Measurements from ENCODE around the gene B3GALT6.

Gene B3GALT6

DNA sequence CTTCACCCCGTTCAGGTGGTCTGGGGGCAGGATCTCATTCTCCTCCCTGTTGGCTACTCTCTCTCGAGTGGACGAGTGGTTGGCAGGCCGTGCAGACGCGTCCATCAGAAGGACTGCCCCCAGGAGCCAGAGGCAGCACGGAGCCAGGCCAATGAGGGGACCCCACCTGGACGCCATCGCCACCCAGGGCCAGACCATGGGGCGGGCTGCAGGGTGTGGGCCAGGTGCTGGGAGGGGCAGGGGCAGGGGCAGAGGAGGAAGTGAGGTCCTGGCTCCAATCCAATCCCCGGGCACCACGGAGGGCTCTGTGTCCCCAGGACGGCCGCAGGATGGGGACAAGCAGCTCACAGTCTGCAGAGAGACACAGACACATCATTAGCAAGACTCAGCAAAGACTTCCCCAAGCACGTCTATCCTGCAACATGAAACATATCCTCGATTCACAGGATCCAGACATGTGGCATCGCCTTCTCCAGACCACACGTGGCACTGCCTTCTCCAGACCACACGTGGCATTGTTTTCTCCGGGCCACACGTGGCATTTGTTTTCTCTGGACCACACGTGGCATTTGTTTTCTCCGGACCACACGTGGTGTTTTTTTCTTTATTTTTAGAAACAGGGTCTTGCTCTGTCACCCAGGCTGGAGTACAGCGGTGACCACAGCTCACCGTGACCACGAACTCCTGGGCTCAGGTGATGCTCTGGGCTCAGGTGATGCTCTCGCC is 3.3 kb upstream of the B3GALT6 start:
- DNase-seq = no peak
- Histone ChIP-seq H3K27ac (no peak overlapping the region), H3K36me3 (replicated peaks) (peaks cover 31% of the 10 kb centered on the region), H3K27me3 (replicated peaks) (no peaks in the 10 kb centered on the region), H3K4me3 (ENCODE audit: low read depth, low read length) (no peak overlapping the region)
- in situ Hi-C loops (cut with HindIII; ENCODE audit: low pct_ligation_motif_present, low sequenced_read_pairs) = no loop called here
- no peak for TF ChIP-seq CTCF (IDR thresholded peaks at IDR 0.05; ENCODE audit: low read depth, low read length, missing control alignments)

GRCh38 chr1:1229770-1230169 is 2.3 kb upstream of the B3GALT6 start:
- DNase-seq = no peak
- Histone ChIP-seq H3K4me3 (ENCODE audit: low read depth, low read length) (no peak overlapping the region), H3K27me3 (replicated peaks) (no peaks in the 10 kb centered on the region), H3K27ac (no peak overlapping the region), H3K36me3 (replicated peaks) (peaks cover 25% of the 10 kb centered on the region)
- in situ Hi-C loops (cut with HindIII; ENCODE audit: low pct_ligation_motif_present, low sequenced_read_pairs) = no loop called here
- no peak for TF ChIP-seq CTCF (IDR thresholded peaks at IDR 0.05; ENCODE audit: low read depth, low read length, missing control alignments)

GRCh38 chr1:1230656-1231399 is 1.2 kb upstream of the B3GALT6 start:
- H3K27me3 ChIP-seq (replicated peaks) = no peaks in the 10 kb centered on the region
- peak overlapping the region; percentile 83 for H3K27ac ChIP-seq
- peak overlapping the region; percentile 85 for H3K4me3 ChIP-seq (ENCODE audit: low read depth, low read length)
- TF ChIP-seq CTCF (IDR thresholded peaks at IDR 0.05; ENCODE audit: low read depth, low read length, missing control alignments) = peak; percentile 56
- peaks cover 20% of the 10 kb centered on the region for H3K36me3 ChIP-seq (replicated peaks)
- DNase-seq = peak; percentile 75
- in situ Hi-C loops (cut with HindIII; ENCODE audit: low pct_ligation_motif_present, low sequenced_read_pairs) = no loop called here

DNA sequence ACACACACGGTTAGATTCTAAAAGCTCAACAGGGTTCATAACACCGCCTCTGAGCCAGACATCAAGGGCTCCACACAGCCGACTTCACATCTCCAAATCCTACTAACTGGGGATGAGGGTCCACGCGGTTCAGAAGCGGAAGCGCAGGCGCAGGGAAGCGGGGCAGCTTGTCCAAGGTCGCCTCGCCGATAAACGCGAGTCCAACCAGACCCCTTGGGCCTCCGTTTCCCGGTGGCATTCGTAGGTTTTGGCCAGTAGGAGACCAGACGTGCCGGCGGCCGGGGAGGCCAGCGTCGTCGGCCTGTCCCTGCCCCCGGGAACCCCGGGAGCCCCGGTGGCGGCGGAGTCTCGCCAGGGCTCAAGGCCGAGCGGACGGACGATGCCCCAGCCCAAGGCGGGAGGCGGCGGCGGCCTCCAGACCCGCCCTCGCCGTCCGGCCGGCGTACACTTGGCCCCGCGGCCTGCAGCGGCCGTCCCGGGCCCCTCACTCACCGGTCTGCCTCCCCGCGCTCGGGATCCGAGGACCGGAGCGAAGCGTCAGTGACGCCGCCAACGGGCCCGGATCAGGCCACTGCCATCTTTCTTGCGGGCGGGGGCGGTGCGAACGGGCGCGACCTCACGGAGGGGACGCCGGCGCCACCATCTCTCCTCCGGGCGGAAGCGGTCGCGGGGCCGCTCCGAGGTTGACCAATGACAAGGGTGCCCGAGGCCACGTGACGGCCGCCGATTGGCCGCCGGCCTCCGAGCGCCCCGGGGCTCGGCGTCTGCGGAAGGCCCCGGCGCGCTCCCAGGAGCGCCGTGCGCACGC is 433 bp upstream of the B3GALT6 start, which contains the start of gene SDF4:
Gene SDF4, minus strand, starts transcription at position 602 of the 808 bp plus-strand sequence. CDS start 3,229 bp downstream, outside the sequence.
- no peaks in the 10 kb centered on the region for H3K27me3 ChIP-seq (replicated peaks)
- peak within 1 kb of the TSS; percentile 83 for H3K27ac ChIP-seq
- TF ChIP-seq CTCF (IDR thresholded peaks at IDR 0.05; ENCODE audit: low read depth, low read length, missing control alignments) = no peak
- in situ Hi-C loops (cut with HindIII; ENCODE audit: low pct_ligation_motif_present, low sequenced_read_pairs) = no loop called here
- H3K4me3 ChIP-seq (ENCODE audit: low read depth, low read length) = peak within 1 kb of the TSS; percentile 85
- H3K36me3 ChIP-seq (replicated peaks) = peaks cover 16% of the 10 kb centered on the region
- DNase-seq = peak; percentile 91

GRCh38 chr1:1232796-1233566 is 944 bp downstream of the B3GALT6 start:
- no peak for DNase-seq
- Histone ChIP-seq H3K27ac (no peak overlapping the region), H3K4me3 (ENCODE audit: low read depth, low read length) (no peak overlapping the region), H3K36me3 (replicated peaks) (peaks cover 5% of the 10 kb centered on the region), H3K27me3 (replicated peaks) (no peaks in the 10 kb centered on the region)
- in situ Hi-C loops (cut with HindIII; ENCODE audit: low pct_ligation_motif_present, low sequenced_read_pairs) = no loop called here
- no peak for TF ChIP-seq CTCF (IDR thresholded peaks at IDR 0.05; ENCODE audit: low read depth, low read length, missing control alignments)
